ENCODE data around the gene LMAN2L. TPM values are rescaled to one million over a fixed set of nuclear protein-coding genes. Genes with fewer than 3 reads are reported as not detected.

Gene LMAN2L
- 19.1 TPM for total RNA-seq

DNA sequence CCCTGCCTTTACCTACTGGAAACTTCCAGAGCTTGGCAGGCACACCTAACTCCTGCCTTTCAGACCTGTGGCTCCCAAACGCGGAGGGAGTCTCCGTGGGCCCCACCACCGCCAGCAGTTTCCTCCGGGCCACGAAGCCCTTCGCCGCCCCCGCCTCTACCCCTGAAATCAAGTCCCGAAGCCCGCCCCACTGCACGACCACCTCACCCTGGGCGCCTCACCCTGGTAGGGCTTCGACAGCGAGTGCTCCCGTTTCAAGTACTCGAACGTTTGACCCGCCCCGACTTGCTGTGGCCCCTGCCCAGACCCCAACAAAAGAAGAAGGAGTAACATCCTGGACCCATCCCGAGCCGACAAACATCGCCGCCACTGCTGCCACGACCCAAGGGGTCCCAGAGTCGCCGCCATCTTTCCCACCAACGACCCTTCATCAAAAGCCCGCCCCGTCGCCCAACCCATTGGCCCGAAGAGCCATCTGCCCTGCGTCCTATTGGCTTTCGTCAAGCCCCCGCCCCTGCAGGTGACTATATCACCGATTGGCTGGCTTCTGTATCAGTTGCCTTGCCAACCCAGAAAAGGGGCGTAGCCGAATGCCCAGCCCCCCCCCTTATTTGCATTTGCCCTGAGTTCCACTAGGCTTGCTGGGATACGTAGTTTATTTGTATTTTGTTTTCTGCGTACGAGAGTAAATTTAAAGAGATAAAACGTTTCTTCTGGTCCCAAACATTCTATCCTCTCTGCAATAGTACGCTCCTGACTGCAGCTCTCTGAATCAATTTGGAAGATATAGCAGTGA lies at the start of gene LMAN2L:
TSS of gene LMAN2L (minus strand) at position 432 of the 796 bp plus-strand sequence. CDS start at position 408, 24 bp downstream.
- peak; percentile 98 for DNase-seq (ENCODE audit: low spot score)

DNA sequence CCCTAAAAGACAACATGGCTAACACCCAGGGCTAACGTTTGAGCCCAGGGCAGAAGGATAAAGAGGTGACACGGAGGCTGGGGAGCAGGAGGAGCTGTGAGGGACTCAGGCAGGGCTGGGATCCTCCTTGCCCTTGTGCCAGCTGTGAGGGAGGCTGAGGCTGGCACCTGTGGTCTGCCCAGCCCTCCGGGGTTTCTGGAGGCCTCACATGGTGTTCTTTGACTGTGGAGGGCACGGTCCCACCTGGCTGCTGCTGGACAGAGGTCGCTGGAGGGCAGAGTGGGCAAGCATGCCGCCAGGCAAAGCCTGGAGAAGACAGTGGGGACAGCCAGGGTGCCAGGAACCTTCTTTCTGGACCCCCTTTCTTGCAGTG lies 49.4 kb upstream of the LMAN2L start:
- DNase-seq (ENCODE audit: low spot score): no peak

- no peak for DNase-seq (ENCODE audit: low spot score)
These were observed 48.8 kb upstream of the LMAN2L start for GRCh38 chr2:96788442-96789244.

DNA sequence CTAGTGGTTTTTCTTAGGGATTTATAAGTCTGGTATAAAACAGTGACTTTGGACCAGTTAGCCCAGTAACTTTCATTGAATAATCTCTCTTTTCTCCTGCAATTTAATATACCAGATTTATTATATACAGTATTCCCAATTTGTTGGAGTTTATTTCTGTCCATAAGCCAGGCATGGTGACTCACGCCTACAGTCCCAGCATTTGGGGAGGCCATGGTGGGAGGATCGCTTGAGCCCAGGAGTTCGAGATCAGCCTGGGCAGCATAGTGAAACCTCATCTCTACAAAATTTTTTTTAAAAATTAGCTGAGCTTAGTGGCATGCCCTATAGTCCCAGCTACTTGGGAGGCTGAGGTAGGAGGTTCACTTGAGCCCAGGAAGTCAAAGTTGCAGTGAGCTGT lies 47.5 kb upstream of the LMAN2L start:
- DNase-seq (ENCODE audit: low spot score): no peak

DNA sequence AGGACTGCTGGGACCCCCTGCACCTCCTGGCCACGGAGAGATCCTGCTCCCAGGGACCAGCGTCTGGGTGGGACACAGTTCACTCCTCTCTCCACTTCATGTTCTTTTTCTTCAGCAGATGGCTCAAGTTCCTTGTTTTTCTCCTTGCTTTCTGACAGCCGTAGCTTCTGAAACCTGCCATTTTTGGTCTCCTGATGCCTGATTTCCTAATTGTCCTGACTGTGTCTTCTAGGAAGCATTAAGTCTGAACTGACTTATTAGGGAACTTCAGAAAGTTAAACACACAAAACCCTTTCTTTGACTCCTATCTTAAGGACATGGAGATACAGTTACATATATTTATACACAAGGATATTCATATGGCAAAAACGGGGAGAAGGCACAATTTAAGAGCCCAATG lies 43.5 kb upstream of the LMAN2L start:
- no peak for DNase-seq (ENCODE audit: low spot score)

DNA sequence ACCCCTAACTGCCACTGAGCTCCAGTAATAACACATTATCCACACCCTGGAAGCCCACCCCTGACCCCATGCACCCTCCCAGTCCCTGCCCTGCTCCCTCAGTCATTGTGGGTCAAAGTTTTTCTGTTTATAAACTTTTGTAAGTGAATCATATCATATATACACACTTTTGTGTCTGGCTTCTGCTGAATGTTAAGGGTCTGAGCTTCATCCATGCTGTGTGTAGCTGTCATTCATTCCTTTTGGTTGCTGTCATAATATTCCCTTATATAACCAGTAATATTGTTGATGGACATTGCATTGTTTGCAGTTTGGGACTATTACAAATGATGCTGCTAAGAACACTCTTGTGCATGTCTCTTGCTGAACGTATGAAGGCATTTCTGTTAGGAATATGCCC lies 35.3 kb upstream of the LMAN2L start:
- DNase-seq (ENCODE audit: low spot score): no peak

- no peak for DNase-seq (ENCODE audit: low spot score)
These were observed 34.1 kb upstream of the LMAN2L start for GRCh38 chr2:96773922-96774321.

- no peak for DNase-seq (ENCODE audit: low spot score)
These were observed 33.2 kb upstream of the LMAN2L start for GRCh38 chr2:96772903-96773671.

- DNase-seq (ENCODE audit: low spot score): peak; percentile 72
These were observed 32.1 kb upstream of the LMAN2L start for GRCh38 chr2:96771796-96772618.

- no peak for DNase-seq (ENCODE audit: low spot score)
These were observed 30.8 kb upstream of the LMAN2L start for GRCh38 chr2:96770442-96771202.

- peak; percentile 57 for DNase-seq (ENCODE audit: low spot score)
These were observed 29.9 kb upstream of the LMAN2L start for GRCh38 chr2:96769814-96770213.

DNA sequence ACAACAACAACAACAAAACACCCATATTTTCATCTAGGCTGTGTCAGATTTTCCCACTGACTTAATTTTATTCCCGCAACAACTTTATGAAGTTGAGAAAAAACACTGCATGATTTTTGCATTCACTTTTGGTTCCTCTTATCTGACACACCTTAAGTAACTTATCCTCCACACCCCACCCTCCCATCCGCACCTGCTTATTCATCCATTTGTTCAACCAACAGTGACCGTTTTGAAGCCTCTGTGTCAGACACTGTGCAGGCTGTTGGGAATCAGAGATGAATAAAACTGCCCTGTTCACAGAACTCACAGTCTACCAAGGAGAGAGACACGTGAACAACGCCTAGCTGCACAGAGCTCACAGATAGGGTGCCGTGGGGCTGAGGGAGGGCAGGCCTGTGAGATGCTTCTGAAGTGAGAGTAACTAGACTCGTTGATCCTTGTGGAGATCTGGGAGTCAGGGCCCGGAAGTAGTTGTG lies 28.3 kb upstream of the LMAN2L start:
- no peak for DNase-seq (ENCODE audit: low spot score)

- no peak for DNase-seq (ENCODE audit: low spot score)
These were observed 27.4 kb upstream of the LMAN2L start for GRCh38 chr2:96767135-96767871.

DNA sequence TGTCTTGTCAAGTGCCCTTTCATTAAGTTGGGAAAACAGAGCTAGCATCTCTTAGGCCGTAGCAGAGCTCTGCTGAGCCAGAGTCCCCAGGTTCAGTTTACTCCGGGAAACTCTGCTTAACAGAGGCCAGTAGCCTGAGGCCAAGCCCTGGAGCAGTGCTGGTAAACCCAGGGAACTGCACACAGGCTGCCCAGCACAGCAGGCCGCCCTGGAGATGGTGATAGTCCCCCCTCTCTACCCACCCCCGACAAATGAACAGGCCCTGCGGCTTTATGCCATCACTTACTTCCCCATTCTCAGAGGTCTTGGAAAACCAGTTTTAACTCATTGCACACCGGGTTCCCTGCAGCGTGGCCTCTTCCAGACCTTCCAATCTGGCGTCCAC lies 24.4 kb upstream of the LMAN2L start:
- DNase-seq (ENCODE audit: low spot score): peak; percentile 62

DNA sequence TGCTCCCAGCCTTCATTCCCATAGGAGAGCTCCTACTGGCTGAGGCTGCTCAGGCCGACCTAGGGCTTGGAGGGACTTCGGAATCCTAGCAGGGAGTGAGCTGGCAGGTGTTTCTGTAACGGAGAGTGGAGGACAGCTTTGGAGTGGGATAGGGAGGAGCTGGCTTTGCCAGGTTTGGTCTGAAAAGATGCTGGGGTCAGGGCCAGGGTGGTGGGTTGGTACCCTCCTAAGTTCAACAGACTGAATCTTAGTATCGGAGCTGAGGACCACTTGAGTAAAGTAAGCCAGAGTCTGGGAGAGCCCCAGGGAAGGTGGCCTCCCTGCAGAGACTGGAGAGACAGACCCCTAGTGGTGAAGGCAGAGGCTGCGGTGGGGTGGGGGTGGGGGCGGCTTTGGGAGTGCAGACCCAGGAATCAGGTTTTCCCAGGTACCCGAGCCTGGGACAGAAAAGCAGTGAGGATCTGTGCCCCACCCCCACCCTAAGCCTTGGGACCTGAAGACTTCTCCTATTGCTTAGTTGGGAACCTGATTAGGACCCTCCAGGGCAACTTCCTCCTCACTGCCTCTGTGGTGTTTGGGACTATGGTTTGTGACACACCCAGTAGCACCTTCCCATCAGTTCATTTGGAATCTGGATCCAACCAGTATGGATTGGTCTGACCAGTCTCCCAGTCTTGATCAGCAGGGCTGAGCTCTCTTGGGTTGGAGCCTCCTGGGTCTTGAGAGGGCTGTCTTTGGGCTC lies 23.8 kb upstream of the LMAN2L start:
- DNase-seq (ENCODE audit: low spot score): no peak

- DNase-seq (ENCODE audit: low spot score): no peak
These were observed 22.9 kb upstream of the LMAN2L start for GRCh38 chr2:96762529-96763311.

- DNase-seq (ENCODE audit: low spot score): no peak
These were observed 21.3 kb upstream of the LMAN2L start for GRCh38 chr2:96760986-96761832.
